A673 (cell line): ENCODE data around the gene CPEB4. TPM values are rescaled to one million over a fixed set of nuclear protein-coding genes. Genes with fewer than 3 reads are reported as not detected.

Source experiments
- BruUV-seq: library from RNA; stranded (reverse); fragments of 400-500 nt; replicated peaks from 2 replicates; lab custom pipeline; 2021; lab: Mats Ljungman, UMichigan
- CTCF ChIA-PET: fragments of 300-600 bp; sonication (Branson Sonifier 250); formaldehyde crosslinking; loops from one replicate; lab custom pipeline; 2022; ENCODE audit warnings: antibody characterized with exemption; lab: Charles Lee
- POLR2A ChIA-PET: fragments of 300-600 bp; sonication (Branson Sonifier 250); formaldehyde crosslinking; loops from one replicate; lab custom pipeline; 2022; ENCODE audit warnings: antibody characterized with exemption; ENCODE audit not compliant: low non-redundant PET; lab: Charles Lee
- DNase-seq: peaks from one replicate; pipeline ENCODE4 v3.0.0-alpha.2; 2015; ENCODE audit warnings: low spot score
- H3K27ac ChIP-seq: fragments of 200-600 bp; sonication (generic); 2 replicates; pipeline ENCODE4 v1.5.1; 2016; ENCODE audit warnings: mixed run types, low read depth, mild to moderate bottlenecking, mixed read lengths, antibody characterized with exemption, low read length; ENCODE audit not compliant: poor library complexity, severe bottlenecking
- H3K27me3 ChIP-seq: fragments of 200-600 bp; sonication (generic); replicated peaks from 2 replicates; pipeline ENCODE4 v1.6.1; 2017; ENCODE audit warnings: mixed run types, low read depth, mild to moderate bottlenecking, mixed read lengths, antibody characterized with exemption, low read length; ENCODE audit not compliant: insufficient read depth, poor library complexity
- H3K36me3 ChIP-seq: fragments of 200-600 bp; sonication (generic); 2 replicates; pipeline ENCODE4 v1.6.1; 2016; ENCODE audit warnings: mixed run types, mild to moderate bottlenecking, mixed read lengths, antibody characterized with exemption, low read length; ENCODE audit not compliant: insufficient read depth, poor library complexity, severe bottlenecking
- H3K4me1 ChIP-seq: fragments of 200-600 bp; sonication (generic); 2 replicates; pipeline ENCODE4 v1.6.1; 2017; ENCODE audit warnings: mixed run types, mild to moderate bottlenecking, mixed read lengths, antibody characterized with exemption, low read length; ENCODE audit not compliant: insufficient read depth, poor library complexity, severe bottlenecking
- H3K4me3 ChIP-seq: fragments of 200-600 bp; sonication (generic); 2 replicates; pipeline ENCODE4 v1.5.1; 2016; ENCODE audit warnings: low read depth, mixed run types, mild to moderate bottlenecking, mixed read lengths, low read length; ENCODE audit not compliant: poor library complexity, severe bottlenecking
- H3K9me3 ChIP-seq: fragments of 200-600 bp; sonication (generic); 2 replicates; pipeline ENCODE4 v1.6.1; 2016; ENCODE audit warnings: mixed run types, low read depth, mild to moderate bottlenecking, mixed read lengths, antibody characterized with exemption, low read length; ENCODE audit not compliant: poor library complexity, severe bottlenecking
- CTCF ChIP-seq: fragments of 300-800, 200-600 bp; sonication (generic); conservative IDR thresholded peaks from 2 replicates; pipeline ENCODE4 v1.5.1; 2017; ENCODE audit warnings: low read depth, mild to moderate bottlenecking, antibody characterized with exemption, low read length, moderate library complexity, mixed read lengths
- EZH2 ChIP-seq: fragments of 200-600 bp; sonication (generic); IDR thresholded peaks from 2 replicates; pipeline ENCODE4 v1.6.1; 2017; ENCODE audit warnings: borderline replicate concordance, low read depth, mild to moderate bottlenecking, mixed read lengths, antibody characterized with exemption, low read length; ENCODE audit not compliant: poor library complexity, severe bottlenecking
- intact Hi-C: fragments of 100-400 bp; cut with micrococcal nuclease; formaldehyde crosslinking; loops from one replicate; pipeline ENCODE4 v1.10.0; 2022; ENCODE audit not compliant: unreplicated experiment
- total RNA-seq: library from RNA; stranded (reverse); gene quantifications from 2 replicates; pipeline ENCODE4 v1.2.3, GENCODE V29; 2021

Gene CPEB4
- total RNA-seq, 1 experiment from 2014 or later = 1.6 TPM

- TF ChIP-seq EZH2 (no peak), CTCF (no peak)
- intact Hi-C loops = no loop called here
- H3K36me3 ChIP-seq = no peaks in the 10 kb centered on the region
- no TSS peak for BruUV-seq
- H3K4me1 ChIP-seq = no peaks in the 10 kb centered on the region
- no peak overlapping the region for H3K4me3 ChIP-seq
- no peak for DNase-seq
- POLR2A ChIA-PET = interaction anchor here (0.7 kb wide), 1 partner anchor 12 kb away, joined by 3 read pairs; no protein-coding TSS in a partner anchor
- CTCF ChIA-PET = no interaction called here
- peaks cover 14% of the 10 kb centered on the region for H3K27me3 ChIP-seq
- no peak overlapping the region for H3K27ac ChIP-seq
- no peaks in the 10 kb centered on the region for H3K9me3 ChIP-seq
Observed at GRCh38 chr5:173895401-173896165, 7.4 kb downstream of the CPEB4 start.

GRCh38 chr5:173896631-173897030, 8.5 kb downstream of the CPEB4 start:
- Histone ChIP-seq H3K9me3 (no peaks in the 10 kb centered on the region), H3K27ac (no peak overlapping the region), H3K36me3 (no peaks in the 10 kb centered on the region), H3K4me1 (no peaks in the 10 kb centered on the region), H3K4me3 (no peak overlapping the region), H3K27me3 (peaks cover 5% of the 10 kb centered on the region)
- no peak for DNase-seq
- TF ChIP-seq EZH2 = no peak
- no peak for TF ChIP-seq CTCF
- ChIA-PET CTCF (no interaction called here), POLR2A (no interaction called here)
- no TSS peak for BruUV-seq
- intact Hi-C loops = no loop called here

GRCh38 chr5:173901705-173902104, 13.6 kb downstream of the CPEB4 start:
- H3K9me3 ChIP-seq = no peaks in the 10 kb centered on the region
- ChIA-PET CTCF (no interaction called here), POLR2A (no interaction called here)
- no peaks in the 10 kb centered on the region for H3K36me3 ChIP-seq
- no peak for DNase-seq
- intact Hi-C loops = no loop called here
- H3K27ac ChIP-seq = no peak overlapping the region
- H3K4me1 ChIP-seq = no peaks in the 10 kb centered on the region
- H3K27me3 ChIP-seq = no peaks in the 10 kb centered on the region
- TF ChIP-seq EZH2 = no peak
- no peak for TF ChIP-seq CTCF
- no TSS peak for BruUV-seq
- H3K4me3 ChIP-seq = no peak overlapping the region
